EL (cell line): ENCODE measurements around the gene PTPN3.
"Not testable (repeated sequence)": the region's sequence is repeated elsewhere in the genome, so short reads cannot be mapped to it uniquely, and the experiment has no call there.

Experiments
- DNase-seq: peaks from one replicate; pipeline ENCODE4 v3.0.0-alpha.2; 2016

PTPN3 gene, protein sequence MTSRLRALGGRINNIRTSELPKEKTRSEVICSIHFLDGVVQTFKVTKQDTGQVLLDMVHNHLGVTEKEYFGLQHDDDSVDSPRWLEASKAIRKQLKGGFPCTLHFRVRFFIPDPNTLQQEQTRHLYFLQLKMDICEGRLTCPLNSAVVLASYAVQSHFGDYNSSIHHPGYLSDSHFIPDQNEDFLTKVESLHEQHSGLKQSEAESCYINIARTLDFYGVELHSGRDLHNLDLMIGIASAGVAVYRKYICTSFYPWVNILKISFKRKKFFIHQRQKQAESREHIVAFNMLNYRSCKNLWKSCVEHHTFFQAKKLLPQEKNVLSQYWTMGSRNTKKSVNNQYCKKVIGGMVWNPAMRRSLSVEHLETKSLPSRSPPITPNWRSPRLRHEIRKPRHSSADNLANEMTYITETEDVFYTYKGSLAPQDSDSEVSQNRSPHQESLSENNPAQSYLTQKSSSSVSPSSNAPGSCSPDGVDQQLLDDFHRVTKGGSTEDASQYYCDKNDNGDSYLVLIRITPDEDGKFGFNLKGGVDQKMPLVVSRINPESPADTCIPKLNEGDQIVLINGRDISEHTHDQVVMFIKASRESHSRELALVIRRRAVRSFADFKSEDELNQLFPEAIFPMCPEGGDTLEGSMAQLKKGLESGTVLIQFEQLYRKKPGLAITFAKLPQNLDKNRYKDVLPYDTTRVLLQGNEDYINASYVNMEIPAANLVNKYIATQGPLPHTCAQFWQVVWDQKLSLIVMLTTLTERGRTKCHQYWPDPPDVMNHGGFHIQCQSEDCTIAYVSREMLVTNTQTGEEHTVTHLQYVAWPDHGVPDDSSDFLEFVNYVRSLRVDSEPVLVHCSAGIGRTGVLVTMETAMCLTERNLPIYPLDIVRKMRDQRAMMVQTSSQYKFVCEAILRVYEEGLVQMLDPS

DNA sequence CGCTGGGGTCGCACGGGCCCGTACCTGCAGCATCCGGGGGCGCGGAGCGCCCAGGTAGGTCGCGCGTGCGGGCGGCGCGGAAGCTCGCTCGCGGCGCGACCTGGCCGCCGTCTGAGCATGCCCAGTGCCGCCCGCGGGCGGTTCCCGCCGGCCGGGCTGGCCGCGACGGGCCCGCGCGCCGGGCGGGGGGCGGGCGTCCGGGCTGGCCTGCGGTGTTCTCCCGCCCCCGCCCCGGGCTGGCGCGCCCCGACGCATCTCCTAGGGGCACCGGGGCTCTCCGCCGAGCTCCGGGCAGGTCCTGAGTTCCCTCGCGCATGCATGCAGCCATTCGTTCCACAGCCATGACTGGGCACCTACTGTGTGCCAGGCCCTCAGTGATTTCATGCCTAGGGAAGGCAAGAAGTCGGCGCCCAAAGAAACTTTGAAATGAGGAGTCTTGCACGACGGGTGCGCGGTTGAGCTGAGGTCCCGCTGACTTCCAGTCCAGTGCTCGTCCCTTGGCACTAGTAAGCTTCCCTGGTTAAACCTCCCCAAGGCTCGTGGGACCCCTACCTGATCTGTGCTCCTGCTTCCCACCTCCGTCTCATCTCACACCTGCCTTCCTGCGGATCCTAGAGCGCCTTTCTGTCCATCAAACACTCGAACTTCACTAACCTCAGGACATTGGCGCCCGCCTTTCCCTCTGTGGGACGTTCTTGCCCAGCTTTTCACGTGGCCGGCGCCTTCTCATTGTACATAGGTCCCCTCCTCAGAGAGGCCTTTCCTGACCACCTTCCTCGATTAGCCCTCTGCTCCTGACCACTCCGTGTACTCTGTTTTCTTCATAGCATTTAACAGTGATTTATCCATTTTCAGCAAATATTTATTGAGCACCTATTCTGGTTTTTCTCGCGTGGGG, at the start of gene PTPN3:
PTPN3 (minus strand) TSS at position 113 of the 898 bp plus-strand sequence. CDS start 34,873 bp downstream, outside the sequence.
- DNase-seq, result peak; percentile 18

DNA sequence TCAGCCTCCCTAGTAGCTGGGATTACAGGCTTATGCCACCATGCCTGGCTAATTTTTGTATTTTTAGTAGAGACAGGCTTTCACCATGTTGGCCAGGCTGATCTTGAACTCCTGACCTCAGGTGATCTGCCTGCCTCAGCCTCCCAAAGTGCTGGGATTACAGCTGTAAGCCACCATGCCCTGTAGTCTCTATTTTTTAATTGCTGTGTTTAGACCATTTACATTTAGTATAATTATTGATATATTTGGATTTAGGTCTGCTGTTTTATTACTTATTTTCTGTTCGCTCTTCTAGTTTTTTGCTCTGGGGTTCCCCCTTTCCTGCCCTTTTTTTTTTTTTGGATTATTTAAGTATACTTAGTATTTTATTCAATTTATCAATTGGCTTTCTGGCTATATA, 46.8 kb upstream of the PTPN3 start:
- DNase-seq, result not testable (repeated sequence)

DNA sequence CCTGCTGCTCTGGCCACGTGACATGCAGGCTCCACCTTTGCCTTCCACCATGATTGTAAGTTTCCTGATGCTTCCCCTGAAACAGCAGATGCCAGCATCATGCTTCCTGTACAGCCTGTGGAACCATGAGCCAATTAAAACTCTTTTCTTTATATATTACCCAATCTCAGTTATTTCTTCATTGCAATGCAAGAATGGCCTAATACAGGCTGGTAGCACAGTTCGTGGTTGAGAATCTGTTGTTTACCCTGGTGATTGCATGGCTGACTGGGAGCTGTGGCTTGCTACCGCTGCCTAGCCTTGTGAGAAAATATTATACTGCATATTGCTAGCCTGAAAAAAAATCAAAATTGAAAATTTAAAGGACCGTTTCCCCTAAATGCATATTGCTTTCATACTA, 44.8 kb upstream of the PTPN3 start:
- DNase-seq, result no peak

DNA sequence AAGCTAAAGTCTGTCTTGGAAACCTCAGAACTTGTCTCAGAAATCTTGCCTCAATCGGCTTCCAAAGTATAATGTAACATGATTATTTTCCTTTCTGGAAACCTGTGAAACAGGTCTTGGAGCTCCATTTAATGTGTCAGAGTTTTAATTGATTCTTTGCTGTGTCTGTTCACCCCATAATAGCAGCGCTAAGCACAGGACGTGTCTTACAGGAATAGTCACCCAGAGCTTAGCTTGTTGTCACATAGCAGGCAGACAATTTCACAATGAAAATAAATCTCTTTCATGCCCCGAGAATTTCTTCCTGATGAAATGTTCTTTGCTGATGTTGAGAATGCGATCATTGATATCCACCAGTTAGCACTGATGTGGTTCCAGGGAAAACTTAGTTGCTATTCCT, 40.2 kb upstream of the PTPN3 start:
- DNase-seq, result no peak

DNA sequence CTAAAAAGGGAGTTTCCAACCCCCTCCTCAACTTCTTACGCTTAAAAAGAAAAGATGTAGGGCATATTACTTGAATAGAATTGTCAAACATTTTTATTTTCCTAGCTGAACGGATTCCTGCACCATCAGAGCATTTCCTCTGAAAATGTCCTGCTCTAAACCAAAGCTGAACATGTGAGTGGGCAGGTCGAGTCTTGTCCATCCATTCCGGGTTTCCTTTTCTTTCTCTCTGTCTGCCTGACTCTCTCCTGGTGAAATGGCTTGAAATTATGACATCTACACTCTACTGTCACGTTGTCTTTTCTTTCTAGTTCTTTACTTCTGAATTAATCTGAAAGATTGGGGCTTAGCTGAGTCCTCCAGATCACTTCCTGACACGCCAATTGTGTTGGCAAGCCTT, 39.2 kb upstream of the PTPN3 start:
- no peak for DNase-seq

DNA sequence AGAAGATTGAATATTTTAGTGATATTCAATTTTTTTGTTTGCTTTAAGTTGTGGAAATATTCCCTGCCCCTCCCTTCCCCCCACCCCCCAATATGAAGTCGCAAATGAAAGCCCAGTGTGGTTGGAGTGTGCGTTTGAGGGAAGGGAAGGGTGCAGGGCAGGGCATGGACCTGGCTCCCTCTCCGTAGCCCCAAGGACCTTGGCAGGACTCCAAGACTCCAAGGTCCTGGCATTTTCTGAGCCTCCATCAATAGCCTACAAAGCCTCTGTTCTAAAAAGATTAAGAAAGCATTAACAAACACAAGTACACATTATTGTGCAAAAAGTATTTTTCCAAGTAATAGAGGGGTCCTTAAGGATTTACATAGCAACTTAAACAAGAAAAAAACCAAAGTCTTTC, 38.8 kb upstream of the PTPN3 start:
- DNase-seq, result no peak

DNA sequence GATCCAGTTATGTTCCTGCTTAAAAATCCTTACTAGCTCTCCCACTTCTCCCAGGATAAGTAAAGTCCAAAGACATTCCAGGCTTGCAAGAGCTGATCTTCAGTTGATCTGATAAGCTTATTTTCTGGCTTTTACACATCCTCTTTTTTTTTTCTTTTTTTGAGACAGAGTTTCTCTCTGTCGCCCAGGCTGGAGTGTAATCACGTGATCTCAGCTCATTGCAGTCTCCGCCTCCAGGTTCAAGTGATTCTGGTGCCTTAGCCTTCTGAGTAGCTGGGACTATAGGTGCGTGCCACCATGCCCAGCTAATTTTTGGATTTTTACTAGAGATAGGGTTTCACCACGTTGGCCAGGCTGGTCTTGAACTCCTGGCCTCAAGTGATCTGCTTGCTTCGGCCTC, 37.3 kb upstream of the PTPN3 start:
- no peak for DNase-seq

DNA sequence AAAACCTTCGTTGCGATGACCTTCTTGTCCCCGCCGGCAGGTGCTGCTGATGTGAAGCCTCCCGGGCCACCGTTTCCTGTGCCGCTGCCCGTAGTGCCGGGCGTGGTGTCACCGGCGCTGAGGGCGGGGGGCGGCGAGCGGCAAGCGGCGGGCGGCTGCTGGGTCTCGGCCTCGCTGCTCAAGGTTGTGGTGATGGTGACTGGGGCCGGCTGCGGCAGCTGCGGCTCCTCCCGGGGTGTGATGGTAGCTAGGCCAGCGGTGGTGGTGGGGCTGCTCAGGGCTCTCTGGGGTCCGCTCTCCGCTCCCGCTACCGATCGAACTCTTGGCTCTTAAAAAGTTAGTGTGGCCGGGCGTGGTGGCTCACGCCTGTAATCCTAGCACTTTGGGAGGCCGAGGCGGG, 36.0 kb upstream of the PTPN3 start:
- DNase-seq, result no peak

DNA sequence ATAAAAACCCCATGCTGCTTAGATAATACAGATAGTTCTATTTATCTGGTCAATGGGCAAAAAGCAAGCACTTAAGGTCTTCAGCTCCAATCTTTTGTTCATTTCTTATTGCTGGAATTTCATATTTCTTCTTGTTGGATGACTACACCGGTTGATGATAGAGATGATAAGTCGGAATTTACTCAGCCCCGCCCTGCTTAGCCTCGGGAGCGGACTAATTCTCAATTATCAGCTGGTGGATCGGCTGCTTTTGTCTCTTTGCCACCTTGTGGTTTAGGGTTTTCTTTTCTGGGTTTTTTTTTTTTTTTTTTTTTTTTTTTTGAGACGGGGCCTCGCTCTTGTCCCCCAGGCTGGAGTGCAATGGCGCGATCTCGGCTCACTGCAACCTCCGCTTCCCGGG, 34.5 kb upstream of the PTPN3 start:
- DNase-seq, result not testable (repeated sequence)

DNA sequence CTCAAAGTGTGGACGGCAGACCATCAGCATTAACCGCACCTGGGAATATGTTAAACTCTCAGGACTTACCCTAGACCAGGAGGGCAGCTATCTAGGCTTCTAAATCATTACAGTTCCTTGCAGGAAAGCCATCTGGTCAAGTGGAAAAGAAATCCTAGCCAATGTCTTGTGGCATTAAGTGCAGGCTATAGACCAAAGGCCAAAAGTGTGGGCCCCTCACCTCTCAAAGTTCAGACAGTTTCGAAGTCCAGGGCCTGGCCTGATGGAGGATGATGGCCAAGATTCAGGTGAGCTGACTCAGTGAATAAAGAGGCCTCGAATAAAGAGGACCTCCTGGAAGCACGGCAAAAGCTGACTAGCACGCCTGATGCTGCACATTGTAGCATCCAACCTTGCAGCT, 24.0 kb upstream of the PTPN3 start:
- no peak for DNase-seq

DNA sequence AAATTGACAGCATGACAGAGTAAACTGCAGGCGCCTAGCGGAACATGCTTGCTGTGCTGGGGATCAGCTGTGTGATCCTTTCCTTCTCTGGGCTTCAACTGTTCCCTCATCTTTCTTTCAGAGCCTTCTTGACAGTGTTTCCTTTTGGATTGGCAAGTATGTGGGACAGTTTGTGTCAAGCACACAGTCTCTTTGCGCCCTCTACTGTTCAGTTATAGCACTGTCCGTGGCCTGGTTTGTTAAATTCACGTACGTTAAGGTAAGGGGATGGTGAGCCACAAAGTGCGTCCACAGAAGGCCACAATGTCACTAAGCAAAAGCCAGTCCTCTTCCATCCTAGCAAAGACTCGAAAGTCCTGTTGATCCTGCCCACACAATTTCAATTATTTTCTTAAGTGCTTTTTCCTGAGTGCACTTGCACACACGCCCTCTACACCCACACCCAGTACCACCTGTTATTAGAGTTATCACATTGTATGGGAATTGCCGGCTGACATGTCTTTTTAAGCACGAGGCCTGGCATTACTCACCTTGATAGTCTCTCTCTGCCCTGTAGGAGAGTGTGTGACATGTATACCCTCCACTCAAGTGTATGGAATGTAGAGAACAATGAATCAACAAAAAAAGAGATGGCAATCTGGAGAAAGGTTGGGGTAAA, 22.5 kb upstream of the PTPN3 start:
- DNase-seq, result peak; percentile 67

DNA sequence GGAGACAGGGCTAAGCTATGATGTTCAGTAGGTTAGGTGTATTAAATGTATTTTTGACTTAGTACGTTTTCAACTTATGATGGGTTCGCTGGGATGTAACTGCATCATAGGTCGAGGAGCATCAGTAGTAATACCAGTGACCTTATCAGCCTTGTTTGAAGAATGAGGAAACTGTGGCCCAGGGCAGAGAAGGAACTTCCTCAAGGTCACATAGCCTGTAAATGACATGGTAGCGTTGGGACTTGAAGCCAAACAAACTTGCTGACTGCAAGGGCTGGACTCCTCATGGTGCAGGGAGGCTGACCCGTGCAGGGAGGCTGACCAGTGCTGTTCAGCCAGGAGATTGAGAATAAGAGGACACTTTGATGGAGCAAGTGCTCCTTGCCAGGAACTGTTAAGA, 21.3 kb upstream of the PTPN3 start:
- no peak for DNase-seq

DNA sequence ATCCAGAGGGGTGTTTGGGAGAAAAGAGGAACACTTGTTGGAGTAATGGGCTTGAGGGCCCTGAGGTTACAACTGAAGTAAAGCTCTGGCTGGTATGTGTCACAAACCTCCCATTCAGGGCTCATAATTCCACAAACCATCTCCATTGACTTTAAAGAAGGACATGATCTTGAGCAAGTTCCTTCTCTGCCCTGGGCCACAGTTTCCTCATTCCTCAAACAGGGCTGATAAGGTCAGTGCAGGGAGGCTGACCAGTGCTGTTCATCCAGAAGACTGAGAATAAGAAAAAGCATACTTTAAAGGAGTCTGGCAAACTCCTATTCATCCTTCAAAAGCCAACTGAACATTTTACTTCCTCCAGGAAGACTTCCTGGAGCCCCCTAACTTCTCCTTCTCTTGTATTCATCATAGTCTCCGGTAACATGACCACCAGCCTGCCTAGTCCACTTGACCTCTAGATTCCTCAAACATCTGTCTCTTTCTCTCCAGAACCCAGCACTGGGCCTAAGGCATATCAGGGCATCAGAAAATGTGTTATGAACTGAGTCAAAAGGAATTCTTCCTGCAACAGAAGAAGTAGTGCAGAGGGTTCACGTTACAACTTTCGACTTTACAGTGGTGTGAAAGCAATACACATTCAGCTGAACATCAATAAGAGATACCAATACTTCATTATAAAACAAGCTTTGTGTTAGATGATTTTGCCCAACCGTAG, 20.7 kb upstream of the PTPN3 start:
- DNase-seq, result no peak

DNA sequence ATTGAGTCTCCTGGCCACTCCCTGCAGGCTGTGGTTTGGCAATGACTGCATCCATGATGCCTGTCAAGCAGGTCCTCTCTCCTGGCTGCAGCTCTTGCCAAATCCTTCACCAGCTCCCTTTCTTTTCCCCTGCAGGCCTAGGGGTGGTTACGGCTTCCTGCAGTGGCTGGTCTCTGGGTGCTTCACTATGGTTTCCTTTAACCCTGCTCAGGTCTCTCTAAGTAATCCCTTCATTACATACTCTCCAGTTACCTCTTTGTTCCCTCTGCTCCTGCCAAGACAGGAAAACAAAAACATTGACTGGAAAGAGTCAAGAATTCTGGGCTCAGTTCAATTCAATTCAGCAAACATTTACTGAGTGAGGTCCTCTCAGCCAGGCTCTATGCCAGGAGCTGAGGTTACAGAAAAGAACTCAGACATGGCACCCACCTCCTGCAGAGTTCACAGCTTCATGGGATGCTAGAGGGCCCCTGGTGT, 19.8 kb upstream of the PTPN3 start:
- no peak for DNase-seq

DNA sequence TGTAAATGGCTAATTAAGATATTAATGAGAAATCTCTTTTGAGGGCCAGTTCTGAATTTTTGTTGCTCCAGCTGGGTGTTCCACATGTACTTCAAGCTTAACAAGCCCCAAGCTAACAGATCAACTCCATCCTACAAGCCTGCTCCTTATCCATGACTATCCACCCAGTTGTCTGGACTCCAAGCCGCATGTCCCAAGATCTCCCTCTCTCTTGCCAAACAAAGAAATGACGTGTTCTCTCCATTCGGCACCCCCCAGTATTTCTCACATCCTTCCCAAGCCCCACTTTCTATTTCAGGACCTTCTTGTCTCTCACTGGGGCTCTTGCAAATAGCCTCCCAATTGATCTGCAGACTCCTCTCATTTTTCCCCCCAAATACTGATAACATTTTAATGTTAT, 15.8 kb upstream of the PTPN3 start:
- DNase-seq, result no peak

DNA sequence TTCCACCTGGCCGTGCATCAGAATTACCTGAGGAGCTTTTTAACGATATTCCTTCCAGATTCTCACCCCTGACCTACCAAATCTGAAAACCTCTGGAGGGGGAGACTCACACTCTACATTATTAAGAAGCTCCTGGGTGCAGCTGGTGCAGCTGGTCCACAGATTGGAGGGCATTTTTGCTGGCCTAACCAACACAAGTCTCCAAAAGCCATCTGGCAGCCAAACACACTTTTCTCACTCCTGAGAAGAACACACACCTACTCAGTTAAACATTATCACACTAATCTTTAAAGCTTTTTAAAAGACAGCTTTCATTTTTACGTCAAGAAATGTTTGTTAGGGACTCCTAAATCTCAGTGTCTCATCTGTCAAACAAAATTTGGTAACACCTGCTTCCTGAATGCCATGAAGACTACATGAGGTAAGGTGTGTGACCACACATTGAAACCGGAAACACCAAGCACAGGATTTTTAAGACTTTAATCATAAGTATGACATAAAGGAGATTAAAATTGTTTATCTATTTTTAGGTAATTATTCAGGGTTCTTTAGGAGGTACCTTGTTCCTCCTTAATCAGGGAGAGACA, 14.2 kb upstream of the PTPN3 start:
- DNase-seq, result no peak

DNA sequence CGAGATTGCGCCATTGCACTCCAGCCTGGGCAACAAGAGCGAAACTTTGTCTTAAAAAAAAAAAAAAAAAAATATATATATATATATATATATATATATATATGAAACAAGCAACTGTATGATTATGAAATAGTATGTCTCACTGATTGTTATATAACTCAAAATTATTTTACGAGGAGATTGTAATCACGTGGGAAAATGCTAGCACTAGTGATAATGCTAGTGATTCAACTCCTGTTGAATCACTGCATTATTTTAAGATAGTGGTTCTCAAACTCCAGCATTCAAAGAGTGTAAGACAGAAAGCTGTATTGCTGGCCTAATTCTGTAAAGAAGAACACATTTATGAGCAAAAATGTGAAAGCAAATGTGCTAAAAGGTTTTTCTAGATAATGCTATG, 12.4 kb upstream of the PTPN3 start:
- DNase-seq, result no peak

DNA sequence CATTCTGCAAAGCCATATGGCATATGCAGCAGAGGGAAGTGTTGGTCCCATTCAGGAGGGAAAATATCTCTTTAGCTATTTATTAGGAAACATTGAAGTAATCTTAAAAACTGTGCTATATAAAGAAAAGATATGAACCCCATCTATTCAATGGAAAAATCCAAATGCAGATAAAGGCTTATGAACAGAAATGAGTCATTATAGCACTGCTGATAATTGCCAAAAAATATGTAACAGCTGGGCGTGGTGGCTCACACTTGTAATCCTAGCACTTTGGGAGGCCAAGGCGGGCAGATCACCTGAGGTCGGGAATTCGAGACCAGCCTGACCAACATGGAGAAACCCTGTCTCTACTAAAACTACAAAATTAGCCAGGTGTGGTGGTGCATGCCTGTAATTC, 11.9 kb upstream of the PTPN3 start:
- not testable (repeated sequence) for DNase-seq

DNA sequence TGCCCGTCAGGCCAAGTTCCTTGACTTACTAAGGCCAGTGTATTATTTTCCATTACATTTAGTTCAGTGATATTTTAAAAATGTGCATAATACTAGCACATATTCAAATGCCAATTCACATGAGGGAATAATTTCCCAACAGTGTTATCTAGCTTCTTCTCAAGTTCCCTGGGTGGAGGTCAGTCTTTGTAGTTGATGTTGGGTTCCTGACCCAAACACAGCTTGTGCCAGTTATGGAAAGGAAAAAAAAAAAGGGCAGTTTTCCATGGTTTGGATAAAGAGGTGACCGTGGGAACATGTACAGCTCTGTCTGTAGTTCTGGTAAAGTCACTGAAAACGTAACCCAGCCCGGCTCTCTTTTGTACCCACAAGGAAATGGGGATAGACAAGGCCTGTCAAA, 11.5 kb upstream of the PTPN3 start:
- no peak for DNase-seq

DNA sequence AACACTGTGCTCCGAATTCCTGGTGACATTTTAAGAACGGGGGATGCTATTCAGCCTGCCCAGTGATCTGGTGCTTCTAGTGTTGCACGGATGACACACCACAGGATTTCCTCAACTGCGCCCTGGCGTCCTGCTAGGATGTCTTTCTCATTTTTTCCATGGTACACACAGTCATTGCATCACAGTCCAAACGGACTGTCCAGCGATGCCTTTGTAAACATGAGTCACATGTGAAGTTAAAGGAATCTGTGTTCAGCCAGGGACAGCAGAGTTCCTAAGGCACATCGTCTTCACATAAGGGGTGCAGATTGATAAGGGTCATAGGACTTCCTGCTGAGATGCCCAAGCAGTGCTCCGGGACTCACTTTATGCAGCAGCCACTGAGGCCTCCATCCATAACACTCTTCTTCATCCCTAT, 9.3 kb upstream of the PTPN3 start:
- DNase-seq, result peak; percentile 80

DNA sequence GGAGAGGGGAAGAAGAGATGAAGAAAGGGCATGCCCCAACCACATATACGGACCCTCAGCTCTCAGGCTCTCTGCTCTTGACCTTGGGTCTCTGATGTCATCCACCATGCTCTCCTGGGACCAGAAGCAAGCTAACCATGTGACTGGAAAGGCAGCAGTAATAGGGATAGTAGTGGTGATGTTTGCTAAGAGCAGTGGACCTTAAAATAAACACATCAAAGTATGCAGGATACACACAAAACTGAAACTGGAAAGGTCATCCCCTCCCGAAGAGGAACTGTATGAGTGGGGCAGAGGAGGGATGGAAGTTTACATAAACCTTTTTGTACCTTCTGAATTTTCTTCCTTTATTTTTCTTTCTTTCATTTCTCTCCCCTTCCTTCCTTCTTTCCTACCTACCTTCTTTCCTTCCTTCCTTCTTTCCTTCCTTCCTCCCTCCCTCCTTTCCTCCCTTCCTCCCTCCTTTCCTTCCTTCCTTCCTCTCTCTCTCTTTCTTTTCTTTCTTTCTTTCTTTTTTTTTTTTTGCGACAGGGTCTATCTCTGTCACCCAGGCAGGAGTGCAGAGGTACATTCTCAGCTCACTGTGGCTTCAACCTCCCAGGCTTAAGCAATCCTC, 8.1 kb upstream of the PTPN3 start:
- DNase-seq, result no peak
